Neutrophil (primary cell): ENCODE results near the gene TRERF1.
"Not testable (repeated sequence)": the region's sequence is repeated elsewhere in the genome, so short reads cannot be mapped to it uniquely, and the experiment has no call there.

Experiments used
- H3K27ac ChIP-seq: fragments of 200-600 bp; sonication (generic); 2 replicates; pipeline ENCODE4 v1.5.1; 2016; ENCODE audit warnings: mild to moderate bottlenecking, moderate library complexity
- H3K27me3 ChIP-seq: fragments of 200-600 bp; sonication (generic); 2 replicates; pipeline ENCODE4 v1.6.0; 2016; ENCODE audit warnings: mild to moderate bottlenecking
- H3K36me3 ChIP-seq: fragments of 200-600 bp; sonication (generic); 2 replicates; pipeline ENCODE4 v1.5.1; 2017
- H3K4me1 ChIP-seq, 2 experiments: fragments of 200-600 bp in 1 of 2; sonication (generic) in 1 of 2; 1 replicate in 1 of 2; 2 replicates in 1 of 2; pipeline versions ENCODE4 v1.5.1 to v1.6.1; 2013 to 2016; ENCODE audit warnings: low read depth in 1 of 2, low read length in 1 of 2, mild to moderate bottlenecking in 1 of 2, moderate library complexity in 1 of 2; ENCODE audit not compliant: control insufficient read depth in 1 of 2, insufficient read depth in 1 of 2
- H3K4me3 ChIP-seq, 2 experiments: fragments of 200-600 bp in 1 of 2; sonication (generic) in 1 of 2; 1 replicate in 1 of 2; 2 replicates in 1 of 2; pipeline ENCODE4 v1.5.1; 2013 to 2016; ENCODE audit warnings: low read depth in 1 of 2, low read length in 1 of 2, mild to moderate bottlenecking in 1 of 2, moderate library complexity in 1 of 2
- H3K9me3 ChIP-seq: fragments of 200-600 bp; sonication (generic); 2 replicates; pipeline ENCODE4 v1.5.1; 2016
- TF ChIP-seq, protein P1 (sequence below): fragments of 200-600 bp; sonication (generic); IDR thresholded peaks from 2 replicates; pipeline ENCODE4 v1.5.1; 2016; ENCODE audit warnings: antibody characterized with exemption

TRERF1 gene

DNA sequence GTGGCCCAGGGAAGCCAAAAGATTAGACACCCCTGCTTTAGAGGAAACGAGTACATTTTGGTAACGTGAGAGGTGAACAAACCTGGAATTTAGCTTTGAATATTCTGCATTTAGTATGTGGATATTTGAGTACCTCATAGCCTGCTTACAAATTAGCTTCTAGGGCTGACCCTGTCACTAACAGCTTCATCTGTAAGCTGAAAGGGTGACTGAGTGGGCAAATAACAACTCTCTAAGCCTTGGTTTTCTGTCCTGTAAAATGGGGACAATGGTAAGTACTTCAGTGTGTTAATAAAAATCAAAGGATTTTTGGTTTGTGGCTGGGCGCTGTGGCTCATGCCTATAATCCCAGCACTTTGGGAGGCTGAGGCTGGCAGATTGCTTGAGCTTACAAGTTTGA, 248.5 kb downstream of the TRERF1 start:
- peaks cover 32% of the 10 kb centered on the region for H3K36me3 ChIP-seq
- H3K27ac ChIP-seq, result no peak overlapping the region
- no peaks in the 10 kb centered on the region for H3K27me3 ChIP-seq
- no peaks in the 10 kb centered on the region for H3K9me3 ChIP-seq
- no peaks in the 10 kb centered on the region for H3K4me1 ChIP-seq
- H3K4me3 ChIP-seq, result no peak overlapping the region
- TF ChIP-seq, protein P1, sequence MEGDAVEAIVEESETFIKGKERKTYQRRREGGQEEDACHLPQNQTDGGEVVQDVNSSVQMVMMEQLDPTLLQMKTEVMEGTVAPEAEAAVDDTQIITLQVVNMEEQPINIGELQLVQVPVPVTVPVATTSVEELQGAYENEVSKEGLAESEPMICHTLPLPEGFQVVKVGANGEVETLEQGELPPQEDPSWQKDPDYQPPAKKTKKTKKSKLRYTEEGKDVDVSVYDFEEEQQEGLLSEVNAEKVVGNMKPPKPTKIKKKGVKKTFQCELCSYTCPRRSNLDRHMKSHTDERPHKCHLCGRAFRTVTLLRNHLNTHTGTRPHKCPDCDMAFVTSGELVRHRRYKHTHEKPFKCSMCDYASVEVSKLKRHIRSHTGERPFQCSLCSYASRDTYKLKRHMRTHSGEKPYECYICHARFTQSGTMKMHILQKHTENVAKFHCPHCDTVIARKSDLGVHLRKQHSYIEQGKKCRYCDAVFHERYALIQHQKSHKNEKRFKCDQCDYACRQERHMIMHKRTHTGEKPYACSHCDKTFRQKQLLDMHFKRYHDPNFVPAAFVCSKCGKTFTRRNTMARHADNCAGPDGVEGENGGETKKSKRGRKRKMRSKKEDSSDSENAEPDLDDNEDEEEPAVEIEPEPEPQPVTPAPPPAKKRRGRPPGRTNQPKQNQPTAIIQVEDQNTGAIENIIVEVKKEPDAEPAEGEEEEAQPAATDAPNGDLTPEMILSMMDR, result no peak

DNA sequence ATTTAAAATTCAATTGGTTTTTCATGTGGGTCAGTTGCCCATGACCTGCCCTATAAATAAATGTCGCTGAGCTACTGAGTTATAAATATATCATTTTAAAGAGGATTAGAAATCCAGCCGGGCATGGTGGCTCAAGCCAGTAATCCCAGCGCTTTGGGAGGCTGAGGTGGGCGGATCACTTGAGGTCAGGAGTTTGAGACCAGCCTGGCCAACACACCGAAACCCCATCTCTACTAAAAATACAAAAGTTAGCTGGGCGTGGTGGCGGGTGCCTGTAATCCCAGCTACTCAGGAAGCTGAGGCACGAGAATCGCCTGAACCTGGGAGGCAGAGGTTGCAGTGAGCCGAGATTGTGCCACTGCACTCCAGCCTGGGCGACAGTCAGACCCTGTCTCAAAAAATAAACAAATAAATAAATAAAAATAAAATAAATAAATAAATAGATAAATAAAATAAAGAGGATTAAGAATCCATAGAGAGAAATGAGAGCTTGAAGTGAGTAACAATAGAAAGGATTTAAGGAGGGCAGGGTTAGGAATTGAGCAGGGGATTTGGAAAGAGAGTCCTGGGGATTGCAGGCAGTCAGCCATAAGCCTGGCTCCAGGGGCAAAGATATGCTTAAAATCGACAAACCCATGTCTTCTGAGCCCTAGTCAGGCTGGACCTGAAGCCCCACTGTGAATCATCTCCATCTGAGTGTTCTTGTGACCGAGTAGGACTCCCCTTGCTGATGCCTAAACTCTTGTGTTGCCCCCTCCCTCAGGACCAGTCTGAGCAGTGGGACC, 249.4 kb downstream of the TRERF1 start:
- H3K27me3 ChIP-seq, H3K4me1 ChIP-seq, H3K27ac ChIP-seq, H3K9me3 ChIP-seq, H3K4me3 ChIP-seq: not testable (repeated sequence)
- H3K36me3 ChIP-seq, result peaks cover 24% of the 10 kb centered on the region

DNA sequence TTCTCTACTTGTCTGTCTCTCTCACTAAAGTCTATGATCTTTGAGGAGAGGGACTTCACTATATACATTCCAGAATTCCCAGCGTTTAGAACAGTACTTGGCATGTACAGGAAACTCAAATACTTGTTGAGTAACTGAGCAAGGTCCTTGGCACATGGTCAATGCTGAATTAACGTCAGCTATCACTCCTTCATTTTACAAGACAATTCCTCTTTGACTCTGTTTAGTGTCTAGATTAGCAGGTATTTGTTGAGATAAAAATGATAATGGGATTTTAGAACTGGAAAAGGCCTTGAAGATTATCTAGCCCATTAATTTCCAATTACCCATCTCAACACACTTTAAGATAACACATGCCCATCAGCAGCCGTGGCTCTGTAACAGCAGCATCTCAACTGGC, 250.3 kb downstream of the TRERF1 start:
- Histone ChIP-seq H3K27ac (no peak overlapping the region), H3K36me3 (peaks cover 16% of the 10 kb centered on the region), H3K4me1 (no peaks in the 10 kb centered on the region), H3K4me3 (no peak overlapping the region), H3K9me3 (no peaks in the 10 kb centered on the region), H3K27me3 (no peaks in the 10 kb centered on the region)
- TF ChIP-seq, protein P1, result no peak

DNA sequence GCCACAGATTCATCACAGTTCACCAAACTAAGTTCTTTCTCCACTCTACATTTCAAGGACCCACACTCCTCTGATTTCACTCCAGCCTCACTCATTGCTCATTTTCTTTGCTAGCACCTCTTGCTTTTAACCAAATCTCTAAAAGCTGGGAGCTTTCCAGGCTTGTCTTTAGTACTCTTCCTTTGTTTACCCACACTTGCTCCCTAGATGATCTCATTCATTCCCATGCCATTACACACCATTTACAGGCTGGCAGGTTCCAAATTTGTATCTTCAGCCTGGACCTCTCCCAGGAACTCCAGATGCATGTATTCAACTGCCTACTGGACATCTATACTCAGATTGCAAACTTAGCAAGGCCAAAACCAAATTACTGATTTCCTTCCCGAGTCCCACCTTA, 251.7 kb downstream of the TRERF1 start:
- no peak overlapping the region for H3K27ac ChIP-seq
- H3K4me3 ChIP-seq, result no peak overlapping the region
- no peaks in the 10 kb centered on the region for H3K4me1 ChIP-seq

DNA sequence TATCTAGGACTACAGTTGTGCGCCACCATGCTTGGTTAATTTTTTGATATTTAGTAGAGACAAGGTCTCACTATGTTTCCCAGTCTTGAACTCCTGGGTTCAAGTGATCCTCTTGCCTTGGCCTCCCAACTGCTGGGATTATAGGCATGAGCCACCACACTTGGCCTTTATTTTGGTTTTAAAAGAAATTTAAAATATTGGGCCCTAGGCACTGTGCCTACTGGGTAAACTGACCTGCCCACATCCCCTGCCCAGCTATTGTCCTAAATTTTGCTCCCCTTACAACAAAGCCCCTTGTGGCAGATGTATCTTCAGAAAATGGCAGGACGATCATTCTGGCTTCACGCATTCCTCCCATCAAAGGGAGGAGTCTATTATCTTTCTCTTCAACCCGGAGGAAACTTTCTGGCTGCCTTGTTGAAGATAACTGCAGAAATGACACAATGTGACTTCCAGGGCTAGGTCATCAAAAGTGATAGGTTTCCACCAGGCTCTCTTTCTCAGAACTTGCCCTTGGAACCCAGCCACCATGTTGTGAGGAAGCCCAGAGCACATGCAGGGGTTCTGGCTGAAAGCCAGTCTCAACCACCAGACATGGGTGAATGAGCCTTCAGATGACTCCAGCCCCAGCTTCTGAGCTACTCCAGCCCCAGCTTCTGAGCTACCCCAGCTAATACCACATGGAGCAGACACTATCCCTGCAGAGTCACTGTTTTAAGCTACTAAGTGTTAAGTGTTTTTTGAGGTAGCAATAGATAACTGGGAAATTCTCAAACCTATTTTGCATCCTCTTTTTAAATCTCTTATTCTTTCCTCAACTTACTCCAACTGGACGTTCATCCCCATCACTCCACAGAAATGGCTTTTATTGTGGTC, 252.4 kb downstream of the TRERF1 start:
- Histone ChIP-seq H3K27ac (no peak overlapping the region), H3K4me3 (no peak overlapping the region), H3K36me3 (peaks cover 7% of the 10 kb centered on the region), H3K4me1 (no peaks in the 10 kb centered on the region), H3K27me3 (no peaks in the 10 kb centered on the region), H3K9me3 (no peaks in the 10 kb centered on the region)
- TF ChIP-seq, protein P1, result no peak

More for the DNA sequence above, 251.7 kb downstream of the TRERF1 start:
- TF ChIP-seq, protein P1, result no peak
- Histone ChIP-seq H3K27me3 (no peaks in the 10 kb centered on the region), H3K36me3 (peaks cover 13% of the 10 kb centered on the region), H3K9me3 (no peaks in the 10 kb centered on the region)
